Spinal cord (tissue), 10 donors: Measurements from ENCODE around the gene KANTR. TPM values are rescaled to one million over a fixed set of nuclear protein-coding genes. Genes with fewer than 3 reads are reported as not detected.

Experiments
- DNase-seq, 6 donors: peaks; one replicate each; pipeline versions ENCODE4 v3.0.0 to v3.0.0-alpha.2; 2013 to 2015; ENCODE audit warnings: low spot score in 6 of 6, low read depth in 4 of 6
- H3K27ac ChIP-seq: one replicate; pipeline ENCODE4 v1.5.1; 2013; ENCODE audit warnings: low read depth, low read length, control low read depth
- H3K27me3 ChIP-seq: one replicate; pipeline ENCODE4 v1.6.1; 2013; ENCODE audit warnings: low read length; ENCODE audit not compliant: control insufficient read depth, insufficient read depth
- H3K36me3 ChIP-seq: one replicate; pipeline ENCODE4 v1.6.1; 2013; ENCODE audit warnings: low read length; ENCODE audit not compliant: control insufficient read depth, insufficient read depth
- H3K4me1 ChIP-seq: one replicate; pipeline ENCODE4 v1.6.1; 2013; ENCODE audit warnings: low read length; ENCODE audit not compliant: control insufficient read depth, insufficient read depth
- H3K4me3 ChIP-seq: one replicate; pipeline ENCODE4 v1.5.1; 2013; ENCODE audit warnings: low read depth, low read length, control low read depth
- H3K9me3 ChIP-seq: one replicate; pipeline ENCODE4 v1.6.1; 2013; ENCODE audit warnings: low read length; ENCODE audit not compliant: control insufficient read depth, insufficient read depth
- WGBS: methylation state at CpG from one replicate; pipeline ENCODE4 v1.1.5; 2013; ENCODE audit warnings: missing lambda C conversion rate; ENCODE audit not compliant: insufficient coverage; 5-methylcytosine and 5-hydroxymethylcytosine counted together
- polyA plus RNA-seq, 2 donors: library from polyadenylated mRNA; unstranded; fragments of 120-200 nt; gene quantifications; one replicate each; pipeline ENCODE4 v1.2.1, GENCODE V29; 2013; ENCODE audit not compliant: insufficient read length in 2 of 2
- total RNA-seq, 2 donors: library from RNA; depleted of rRNA in 1 of 2; stranded (reverse); fragments of 120-200 nt in 1 of 2; fragments of >200 nt in 1 of 2; gene quantifications; one replicate each; pipeline versions ENCODE4 v1.2.3 to v1.2.4, GENCODE V29; 2013 to 2014
- donor health status: healthy.

Gene KANTR
- total and polyA plus RNA-seq, 4 donors = 18.6 to 46.4 (median 28.9) TPM

DNA sequence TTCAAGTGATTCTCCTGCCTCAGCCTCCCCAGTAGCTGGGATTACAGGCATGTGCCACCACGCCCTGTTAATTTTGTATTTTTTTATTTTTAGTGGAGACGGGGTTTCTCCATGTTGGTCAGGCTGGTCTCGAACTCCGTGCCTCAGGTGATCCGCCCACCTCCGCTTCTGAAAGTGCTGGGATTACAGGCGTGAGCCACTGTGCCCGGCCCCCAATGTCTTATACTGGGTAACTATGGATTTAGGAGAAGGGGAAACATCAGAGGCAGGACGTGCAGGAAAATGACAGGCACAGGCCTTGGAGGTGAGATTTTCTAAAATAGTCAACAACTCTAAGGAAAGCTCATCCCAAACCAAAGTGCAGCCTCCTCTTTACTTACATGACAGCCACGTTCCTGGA, 22.9 kb upstream of the KANTR start:
- H3K27ac ChIP-seq = no peak overlapping the region
- 81% methylated on average over 6 of the region's 10 CpGs for WGBS
- peaks cover 14% of the 10 kb centered on the region for H3K4me1 ChIP-seq
- H3K9me3 ChIP-seq = no peaks in the 10 kb centered on the region
- DNase-seq = no peak
- no peak overlapping the region for H3K4me3 ChIP-seq
- H3K36me3 ChIP-seq = no peaks in the 10 kb centered on the region
- peaks cover 15% of the 10 kb centered on the region for H3K27me3 ChIP-seq

DNA sequence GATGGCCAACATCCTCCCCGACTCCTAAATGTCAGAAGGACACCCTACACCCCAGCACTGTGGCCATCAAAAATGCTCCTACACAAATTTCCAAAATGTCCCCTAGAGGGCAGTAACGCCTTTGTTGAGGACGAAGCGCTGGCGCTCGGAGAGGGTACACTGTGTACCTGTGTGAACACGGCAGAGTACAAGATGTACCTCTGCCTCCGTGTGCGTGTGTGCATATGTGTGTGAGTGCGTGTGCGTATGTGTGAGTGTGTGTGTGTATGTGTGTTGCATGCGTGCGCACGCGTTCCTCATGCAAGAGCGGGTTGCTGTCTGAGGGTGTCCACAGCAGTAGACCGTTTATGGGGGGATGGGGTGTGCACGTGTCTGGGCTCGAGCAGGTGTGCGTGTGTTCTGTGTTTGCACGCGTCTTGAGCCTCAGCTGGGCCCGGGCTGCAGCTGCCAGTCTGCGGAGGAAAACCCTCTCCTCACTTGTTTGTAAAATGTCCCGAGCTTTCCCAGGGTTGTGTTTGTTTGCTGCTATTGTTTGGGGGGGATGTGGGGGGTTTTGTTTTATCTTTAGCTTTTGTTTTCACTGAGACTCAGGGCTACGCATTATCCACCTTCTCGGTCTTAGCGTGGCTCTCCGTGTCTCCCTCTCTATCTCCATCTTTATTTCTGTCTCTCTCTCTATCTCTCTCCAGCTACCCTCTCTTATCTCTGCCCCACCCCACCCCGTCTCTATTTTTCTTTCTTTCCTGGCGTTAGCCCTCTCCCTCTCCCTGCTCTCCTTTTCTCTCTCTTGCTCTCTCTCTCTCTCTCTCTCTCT, 22.1 kb upstream of the KANTR start:
- Histone ChIP-seq H3K36me3 (peaks cover 2% of the 10 kb centered on the region), H3K27me3 (peaks cover 15% of the 10 kb centered on the region), H3K27ac (no peak overlapping the region), H3K9me3 (no peaks in the 10 kb centered on the region), H3K4me3 (peak overlapping the region; percentile 49), H3K4me1 (peaks cover 14% of the 10 kb centered on the region)
- DNase-seq = peak in 2 of 6 donors; percentile 88 to 89
- WGBS = 12% methylated on average over 29 of the region's 31 CpGs

DNA sequence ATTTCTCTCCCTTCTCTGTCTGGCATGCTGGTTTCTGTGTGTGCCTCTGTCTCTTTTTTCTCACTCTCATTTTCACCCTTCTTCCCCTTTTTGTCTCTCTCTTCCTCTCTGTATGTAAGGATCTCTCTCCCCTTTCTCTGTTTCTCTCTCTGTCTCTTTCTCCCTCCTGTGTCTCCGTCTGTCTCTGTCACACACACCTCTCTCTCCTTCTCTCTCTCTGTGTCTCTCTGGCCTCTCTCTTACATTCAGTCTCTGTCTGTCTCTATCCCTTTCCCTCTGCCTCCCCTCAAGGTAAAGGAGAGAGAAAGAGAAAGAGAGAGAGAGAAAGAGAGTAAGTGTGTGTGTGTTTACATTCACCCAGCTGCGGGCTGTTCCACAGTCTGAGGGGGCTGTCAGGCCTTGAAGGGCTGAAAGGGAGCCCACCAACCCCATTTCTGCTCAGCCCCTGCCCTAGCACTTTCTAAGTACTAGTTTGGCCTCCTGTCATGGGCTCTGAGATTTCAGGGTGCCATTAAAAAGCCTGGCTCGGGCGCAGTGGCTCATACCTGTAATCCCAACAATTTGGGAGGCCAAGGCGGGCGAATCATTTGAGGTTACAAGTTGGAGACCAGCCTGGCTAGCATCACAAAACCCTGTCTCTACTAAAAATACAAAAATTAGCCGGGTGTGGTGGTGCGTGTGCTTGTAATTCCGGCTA, 21.4 kb upstream of the KANTR start:
- H3K36me3 ChIP-seq = peaks cover 9% of the 10 kb centered on the region
- peaks cover 15% of the 10 kb centered on the region for H3K27me3 ChIP-seq
- DNase-seq = no peak
- 75% methylated on average over 7 of the region's 9 CpGs for WGBS
- H3K27ac ChIP-seq = no peak overlapping the region
- H3K9me3 ChIP-seq = no peaks in the 10 kb centered on the region
- peaks cover 14% of the 10 kb centered on the region for H3K4me1 ChIP-seq
- no peak overlapping the region for H3K4me3 ChIP-seq

DNA sequence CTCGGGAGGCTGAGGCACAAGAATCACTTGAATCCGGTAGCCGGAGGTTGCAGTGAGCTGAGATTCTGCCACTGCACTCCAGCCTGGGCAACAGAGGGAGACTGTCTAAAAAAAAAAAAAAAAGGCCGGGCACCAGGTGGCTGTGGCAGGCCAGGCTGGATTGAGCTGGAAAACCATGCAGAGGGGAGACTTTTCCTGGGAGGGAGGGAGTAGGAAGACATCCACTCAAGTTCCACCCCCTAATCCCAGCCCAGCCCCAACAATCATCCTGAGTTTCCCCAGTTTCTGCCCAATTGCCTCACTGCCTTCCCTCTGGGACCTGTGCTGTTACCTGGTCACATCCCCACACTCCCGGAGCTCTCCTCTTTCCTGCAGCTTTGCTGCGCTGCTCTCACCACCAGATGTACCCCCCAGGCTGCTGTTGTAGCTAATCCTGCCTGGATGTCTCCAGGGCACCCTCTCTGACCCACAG, 20.8 kb upstream of the KANTR start:
- Histone ChIP-seq H3K9me3 (no peaks in the 10 kb centered on the region), H3K36me3 (peaks cover 15% of the 10 kb centered on the region), H3K27ac (no peak overlapping the region), H3K27me3 (peaks cover 15% of the 10 kb centered on the region), H3K4me1 (peaks cover 14% of the 10 kb centered on the region), H3K4me3 (no peak overlapping the region)
- 47% methylated on average over 5 of the region's 6 CpGs for WGBS
- DNase-seq = no peak

DNA sequence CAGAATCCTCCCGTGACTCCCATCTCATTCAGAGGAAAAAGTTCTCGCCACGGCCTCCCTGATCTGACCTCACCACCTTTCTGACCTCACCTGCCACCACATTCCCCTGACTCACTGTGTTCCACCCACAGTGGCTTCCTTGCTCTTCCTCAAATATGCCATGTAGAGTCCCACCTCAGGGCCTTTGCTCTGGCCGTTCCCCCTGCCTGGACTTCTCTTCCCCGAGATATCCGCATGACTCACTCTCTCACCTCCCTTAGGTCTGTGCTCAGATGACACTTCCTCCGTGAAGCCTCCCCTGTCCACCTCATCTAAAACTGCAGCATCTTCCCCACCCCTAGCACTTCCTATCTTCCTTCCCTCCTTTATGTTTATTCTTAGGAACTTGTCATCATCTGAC, 18.9 kb upstream of the KANTR start:
- peaks cover 14% of the 10 kb centered on the region for H3K4me1 ChIP-seq
- 82% methylated on average over 7 of the region's 7 CpGs for WGBS
- no peak for DNase-seq

DNA sequence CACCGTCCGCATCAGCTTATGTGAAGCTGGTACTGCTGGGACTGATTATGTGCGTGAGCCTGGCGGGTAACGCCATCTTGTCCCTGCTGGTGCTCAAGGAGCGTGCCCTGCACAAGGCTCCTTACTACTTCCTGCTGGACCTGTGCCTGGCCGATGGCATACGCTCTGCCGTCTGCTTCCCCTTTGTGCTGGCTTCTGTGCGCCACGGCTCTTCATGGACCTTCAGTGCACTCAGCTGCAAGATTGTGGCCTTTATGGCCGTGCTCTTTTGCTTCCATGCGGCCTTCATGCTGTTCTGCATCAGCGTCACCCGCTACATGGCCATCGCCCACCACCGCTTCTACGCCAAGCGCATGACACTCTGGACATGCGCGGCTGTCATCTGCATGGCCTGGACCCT, 17.3 kb upstream of the KANTR start:
- Histone ChIP-seq H3K9me3 (no peaks in the 10 kb centered on the region), H3K4me1 (peaks cover 14% of the 10 kb centered on the region), H3K27me3 (peaks cover 11% of the 10 kb centered on the region), H3K36me3 (peaks cover 16% of the 10 kb centered on the region), H3K27ac (no peak overlapping the region), H3K4me3 (no peak overlapping the region)
- WGBS = 93% methylated on average over 21 of the region's 21 CpGs
- no peak for DNase-seq

More for the DNA sequence above, 18.9 kb upstream of the KANTR start:
- Histone ChIP-seq H3K36me3 (peaks cover 16% of the 10 kb centered on the region), H3K4me3 (no peak overlapping the region), H3K27ac (no peak overlapping the region), H3K9me3 (no peaks in the 10 kb centered on the region), H3K27me3 (peaks cover 15% of the 10 kb centered on the region)

DNA sequence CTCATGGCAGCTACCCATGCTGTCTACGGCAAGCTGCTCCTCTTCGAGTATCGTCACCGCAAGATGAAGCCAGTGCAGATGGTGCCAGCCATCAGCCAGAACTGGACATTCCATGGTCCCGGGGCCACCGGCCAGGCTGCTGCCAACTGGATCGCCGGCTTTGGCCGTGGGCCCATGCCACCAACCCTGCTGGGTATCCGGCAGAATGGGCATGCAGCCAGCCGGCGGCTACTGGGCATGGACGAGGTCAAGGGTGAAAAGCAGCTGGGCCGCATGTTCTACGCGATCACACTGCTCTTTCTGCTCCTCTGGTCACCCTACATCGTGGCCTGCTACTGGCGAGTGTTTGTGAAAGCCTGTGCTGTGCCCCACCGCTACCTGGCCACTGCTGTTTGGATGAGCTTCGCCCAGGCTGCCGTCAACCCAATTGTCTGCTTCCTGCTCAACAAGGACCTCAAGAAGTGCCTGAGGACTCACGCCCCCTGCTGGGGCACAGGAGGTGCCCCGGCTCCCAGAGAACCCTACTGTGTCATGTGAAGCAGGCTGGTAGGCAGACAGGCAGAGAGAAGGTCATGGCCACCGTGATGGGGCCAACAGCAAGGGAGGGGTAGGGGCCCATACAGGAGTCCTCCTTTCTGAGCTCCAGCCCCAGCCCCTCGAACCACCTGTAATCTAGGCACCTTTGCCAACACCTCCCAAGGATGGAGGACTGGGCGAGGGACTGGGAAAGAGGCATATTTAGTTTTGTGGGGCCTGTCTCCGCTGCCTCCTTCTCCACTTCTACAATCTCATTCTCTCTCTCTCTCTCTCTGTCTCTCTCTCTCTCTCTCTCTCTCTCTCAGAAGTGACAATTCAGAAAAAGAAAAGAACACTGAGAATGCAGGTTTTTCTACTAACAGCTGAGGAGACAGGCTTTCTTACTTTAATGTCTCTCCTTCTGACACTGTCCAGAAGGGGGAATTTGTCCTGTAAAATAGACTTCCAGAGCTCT, 16.4 kb upstream of the KANTR start:
- no peak overlapping the region for H3K4me3 ChIP-seq
- no peaks in the 10 kb centered on the region for H3K9me3 ChIP-seq
- H3K27ac ChIP-seq = no peak overlapping the region
- peaks cover 16% of the 10 kb centered on the region for H3K36me3 ChIP-seq
- 83% methylated on average over 24 of the region's 27 CpGs for WGBS
- DNase-seq = no peak
- peaks cover 12% of the 10 kb centered on the region for H3K4me1 ChIP-seq
- H3K27me3 ChIP-seq = peaks cover 4% of the 10 kb centered on the region

DNA sequence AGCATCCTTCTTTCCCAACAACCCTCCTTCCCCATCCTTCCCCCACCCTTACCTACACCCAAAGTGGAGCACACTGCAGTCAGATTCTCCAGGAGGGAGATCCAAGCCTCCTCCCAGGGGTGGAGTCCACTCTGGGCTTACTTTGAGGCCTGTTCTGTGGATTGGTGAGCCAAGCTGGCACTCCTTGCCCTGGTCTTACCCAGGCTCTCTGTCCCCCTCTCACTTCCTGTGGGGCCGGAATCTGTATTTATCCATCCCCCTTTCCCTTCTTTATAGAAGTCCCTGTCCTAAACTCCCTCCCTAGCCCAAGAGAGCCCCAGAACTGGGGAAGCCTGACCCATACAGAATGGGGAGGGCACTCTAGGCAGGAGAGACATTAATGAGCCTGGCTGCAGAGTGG, 15.0 kb upstream of the KANTR start:
- Histone ChIP-seq H3K9me3 (no peaks in the 10 kb centered on the region), H3K4me1 (peaks cover 6% of the 10 kb centered on the region), H3K36me3 (peaks cover 16% of the 10 kb centered on the region), H3K27me3 (peaks cover 10% of the 10 kb centered on the region), H3K27ac (no peak overlapping the region), H3K4me3 (no peak overlapping the region)
- DNase-seq = no peak
- 67% methylated on average over 1 of the region's 1 CpG for WGBS
